B cell (primary cell): ENCODE results near the gene RARA. TPM values are rescaled to one million over a fixed set of nuclear protein-coding genes. Genes with fewer than 3 reads are reported as not detected.
A peak's percentile ranks its signal among the peaks of the same experiment; 100 is the strongest.

Experiments
- ATAC-seq: fragments of 200-7000 bp; cut with Tn5 transposase; one replicate; pipeline ENCODE4 v1.10.0; 2021; ENCODE audit warnings: low read depth, mild to moderate bottlenecking, moderate number of reproducible peaks, moderate library complexity
- CTCF ChIA-PET: fragments of 350-600 bp; sonication (Branson Sonifier 250); formaldehyde crosslinking; loops from one replicate; lab custom pipeline; 2021; ENCODE audit warnings: antibody characterized with exemption, inconsistent platforms; lab: Charles Lee
- POLR2A ChIA-PET: fragments of 350-600 bp; sonication (Branson Sonifier 250); formaldehyde crosslinking; loops from one replicate; lab custom pipeline; 2021; ENCODE audit warnings: antibody characterized with exemption; lab: Charles Lee
- DNase-seq: peaks from one replicate; pipeline ENCODE4 v3.0.0; 2013
- H2AFZ ChIP-seq: 2 replicates; pipeline ENCODE4 v1.6.1; 2012; ENCODE audit warnings: mild to moderate bottlenecking, low read depth, low read length; ENCODE audit not compliant: insufficient read depth, poor library complexity, severe bottlenecking
- H3K27ac ChIP-seq, 2 donors: 1 replicate in 1 of 2; 2 replicates in 1 of 2; pipeline ENCODE4 v1.5.1; 2012 to 2013; ENCODE audit warnings: low read length in 2 of 2, mild to moderate bottlenecking in 2 of 2, moderate library complexity in 1 of 2
- H3K27me3 ChIP-seq, 4 experiments: fragments of 200-600 bp in 1 of 4; sonication (generic) in 1 of 4; replicated peaks in 1 of 4; 1 replicate in 2 of 4; 2 replicates in 2 of 4; pipeline versions ENCODE4 v1.6.1 to v1.7.0; 2013 to 2016; ENCODE audit warnings: low read length in 3 of 4, mild to moderate bottlenecking in 2 of 4, mixed read lengths in 1 of 4, moderate library complexity in 1 of 4; ENCODE audit not compliant: insufficient read depth in 4 of 4, control insufficient read depth in 3 of 4; ENCODE audit errors: control extremely low read depth in 1 of 4
- H3K36me3 ChIP-seq, 2 experiments: replicated peaks in 1 of 2; 1 replicate in 1 of 2; 2 replicates in 1 of 2; pipeline versions ENCODE4 v1.6.1 to v1.7.1; 2013; ENCODE audit warnings: low read length in 1 of 2; ENCODE audit not compliant: insufficient read depth in 2 of 2, control insufficient read depth in 1 of 2; ENCODE audit errors: control extremely low read depth in 1 of 2, extremely low read depth in 1 of 2
- H3K4me1 ChIP-seq, 2 donors: fragments of 200-600 bp in 1 of 2; sonication (generic) in 1 of 2; 1 replicate in 1 of 2; 2 replicates in 1 of 2; pipeline versions ENCODE4 v1.5.1 to v1.6.1; 2013 to 2017; ENCODE audit warnings: low read length in 2 of 2; ENCODE audit not compliant: control insufficient read depth in 2 of 2, insufficient read depth in 2 of 2
- H3K4me2 ChIP-seq: replicated peaks from 2 replicates; pipeline ENCODE3; 2012; ENCODE audit warnings: mild to moderate bottlenecking, low read depth, low read length; ENCODE audit not compliant: poor library complexity, severe bottlenecking
- H3K4me3 ChIP-seq, 5 experiments: fragments of 200-600 bp in 1 of 5; sonication (generic) in 1 of 5; 1 replicate in 3 of 5; 2 replicates in 2 of 5; pipeline versions ENCODE4 v1.5.1 to v1.7.0; 2011 to 2016; ENCODE audit warnings: low read length in 4 of 5, mild to moderate bottlenecking in 4 of 5, low read depth in 2 of 5, control low read depth in 1 of 5, moderate library complexity in 1 of 5; ENCODE audit not compliant: insufficient read depth in 1 of 5; ENCODE audit errors: control extremely low read depth in 1 of 5, extremely low read depth in 1 of 5
- H3K79me2 ChIP-seq: fragments of 200-600 bp; sonication (generic); one replicate; pipeline ENCODE4 v1.6.0; 2016; ENCODE audit warnings: low read length; ENCODE audit not compliant: control insufficient read depth, insufficient read depth
- H3K9ac ChIP-seq: fragments of 200-600 bp; sonication (generic); 2 replicates; pipeline ENCODE4 v1.6.1; 2017; ENCODE audit warnings: mild to moderate bottlenecking, low read length, moderate library complexity
- H3K9me3 ChIP-seq, 3 donors: one replicate each; pipeline versions ENCODE4 v1.6.1 to v1.7.1; 2013; ENCODE audit warnings: low read length in 2 of 3; ENCODE audit not compliant: control insufficient read depth in 2 of 3, insufficient read depth in 1 of 3; ENCODE audit errors: control extremely low read depth in 1 of 3
- H4K20me1 ChIP-seq: 2 replicates; pipeline ENCODE4 v1.6.0; 2012; ENCODE audit warnings: mild to moderate bottlenecking, low read length; ENCODE audit not compliant: insufficient read depth, control insufficient read depth, poor library complexity, severe bottlenecking
- H3K27ac Mint-ChIP-seq: one replicate; pipeline ENCODE4 v1.8.0; 2021; ENCODE audit warnings: mixed read lengths
- H3K27me3 Mint-ChIP-seq: one replicate; pipeline ENCODE4 v1.8.0; 2021; ENCODE audit warnings: mixed read lengths
- H3K4me1 Mint-ChIP-seq: one replicate; pipeline ENCODE4 v1.8.0; 2021; ENCODE audit warnings: mixed read lengths
- H3K4me3 Mint-ChIP-seq: one replicate; pipeline ENCODE4 v1.8.0; 2021; ENCODE audit warnings: mixed read lengths
- H3K9me3 Mint-ChIP-seq: one replicate; pipeline ENCODE4 v1.8.0; 2022; ENCODE audit warnings: mixed read lengths; ENCODE audit not compliant: insufficient read depth
- CTCF ChIP-seq: fragments of 200-600 bp; IDR thresholded peaks from one replicate; pipeline ENCODE4 v1.8.0; 2022; ENCODE audit warnings: antibody characterized with exemption, mild to moderate bottlenecking
- EZH2 ChIP-seq: IDR thresholded peaks from 2 replicates; pipeline ENCODE4 v1.6.1; 2012; ENCODE audit warnings: borderline replicate concordance, low read depth, mild to moderate bottlenecking, moderate library complexity, low read length; ENCODE audit not compliant: insufficient read depth, poor library complexity, severe bottlenecking
- WGBS: methylation state at CpG from one replicate; pipeline ENCODE4 v1.1.5; 2013; ENCODE audit warnings: missing lambda C conversion rate; ENCODE audit not compliant: insufficient coverage; 5-methylcytosine and 5-hydroxymethylcytosine counted together
- intact Hi-C: fragments of 100-400 bp; cut with micrococcal nuclease; formaldehyde crosslinking; loops from one replicate; pipeline ENCODE4 v1.10.0; 2022
- polyA plus RNA-seq: library from polyadenylated mRNA; depleted of rRNA; stranded (reverse); fragments of >200 nt; gene quantifications from 2 replicates; pipeline ENCODE4 v1.2.3, GENCODE V29; 2012
- total RNA-seq, 2 donors: library from RNA; stranded (reverse); fragments of 120-200 nt in 1 of 2; gene quantifications; 1 replicate in 1 of 2; 2 replicates in 1 of 2; pipeline versions ENCODE4 v1.2.3 to v1.2.4, GENCODE V29; 2013 to 2022

Gene RARA
- total and polyA plus RNA-seq, 2 donors (not counting 1 experiment from before 2014, with no cell fraction given), result 20.7 to 86.2 TPM

- no peaks in the 10 kb centered on the region for H3K27me3 Mint-ChIP-seq
- H3K27ac Mint-ChIP-seq, result peak overlapping the region; percentile 50
- Histone ChIP-seq H4K20me1 (peaks cover 29% of the 10 kb centered on the region), H3K4me1 (peaks cover 22 to 37% of the 10 kb centered on the region in 2 donors), H3K4me3 (no peak overlapping the region), H3K27ac (no peak overlapping the region), H2AFZ (no peak overlapping the region), H3K4me2 (no peak overlapping the region), H3K27me3 (no peaks in the 10 kb centered on the region), H3K9me3 (no peaks in the 10 kb centered on the region), H3K9ac (no peak overlapping the region), H3K79me2 (peaks cover 5% of the 10 kb centered on the region), H3K36me3 (peaks cover 0 to 40% of the 10 kb centered on the region in 2 experiments)
- 85% methylated on average over 29 of the region's 30 CpGs for WGBS
- DNase-seq (peak; percentile 43), ATAC-seq (no peak)
- H3K4me3 Mint-ChIP-seq, result no peak overlapping the region
- peaks cover 39% of the 10 kb centered on the region for H3K4me1 Mint-ChIP-seq
- POLR2A ChIA-PET, result interaction anchor here (0.6 to 2.1 kb wide), 9 partner anchors 10 to 65 kb away, joined by 3 to 13 read pairs (median 5); no protein-coding TSS in a partner anchor
- intact Hi-C loops, result loop anchor here (1.0 to 5.0 kb wide), 4 partner anchors 13 to 152 kb away; no protein-coding TSS in a partner anchor
- no peaks in the 10 kb centered on the region for H3K9me3 Mint-ChIP-seq
- TF ChIP-seq EZH2 (no peak), CTCF (no peak)
- CTCF ChIA-PET, result interaction anchor here (0.6 to 15.9 kb wide), 30 partner anchors 10 to 1308 kb away, joined by 3 to 871 read pairs (median 5); partner anchors contain the start of genes CDC6, GJD3, RARA and TOP2A
Observed at GRCh38 chr17:40354221-40355122, 45.5 kb downstream of the RARA start.
